GM12801 (cell line): ENCODE measurements around the gene CA6.

Source experiments
- TF ChIP-seq, protein P1 (sequence below): IDR thresholded peaks from one replicate; pipeline ENCODE4 v1.5.1; 2011; ENCODE audit warnings: control low read depth; ENCODE audit not compliant: insufficient read length; ENCODE audit errors: extremely low read depth

CA6 gene

DNA sequence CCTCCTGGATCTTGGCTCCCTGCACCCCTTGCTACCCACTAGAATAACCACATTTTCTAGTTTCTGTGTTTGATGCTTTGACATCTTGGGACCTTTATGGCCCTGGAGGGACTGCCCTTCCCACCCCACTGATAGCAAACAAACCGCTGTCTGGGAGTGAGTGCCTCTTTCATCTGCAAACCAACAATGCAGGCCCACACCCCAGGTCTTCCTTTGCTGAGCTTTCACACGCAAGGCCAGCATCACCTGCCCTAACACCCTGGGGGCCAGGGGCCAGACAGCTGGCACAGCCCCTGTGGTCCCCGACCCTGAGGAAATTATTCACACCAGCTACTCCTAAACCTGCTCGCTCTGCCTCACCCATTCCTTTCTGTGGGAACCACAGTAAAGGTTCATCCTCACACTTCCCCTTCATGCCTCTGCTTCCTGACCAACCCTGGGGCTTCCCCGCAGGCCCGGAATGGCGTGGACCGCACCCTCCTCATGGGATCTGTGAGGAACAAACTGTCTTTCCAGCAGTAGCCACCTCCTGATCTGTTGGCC is 65.2 kb downstream of the CA6 start:
- TF ChIP-seq, protein P1, sequence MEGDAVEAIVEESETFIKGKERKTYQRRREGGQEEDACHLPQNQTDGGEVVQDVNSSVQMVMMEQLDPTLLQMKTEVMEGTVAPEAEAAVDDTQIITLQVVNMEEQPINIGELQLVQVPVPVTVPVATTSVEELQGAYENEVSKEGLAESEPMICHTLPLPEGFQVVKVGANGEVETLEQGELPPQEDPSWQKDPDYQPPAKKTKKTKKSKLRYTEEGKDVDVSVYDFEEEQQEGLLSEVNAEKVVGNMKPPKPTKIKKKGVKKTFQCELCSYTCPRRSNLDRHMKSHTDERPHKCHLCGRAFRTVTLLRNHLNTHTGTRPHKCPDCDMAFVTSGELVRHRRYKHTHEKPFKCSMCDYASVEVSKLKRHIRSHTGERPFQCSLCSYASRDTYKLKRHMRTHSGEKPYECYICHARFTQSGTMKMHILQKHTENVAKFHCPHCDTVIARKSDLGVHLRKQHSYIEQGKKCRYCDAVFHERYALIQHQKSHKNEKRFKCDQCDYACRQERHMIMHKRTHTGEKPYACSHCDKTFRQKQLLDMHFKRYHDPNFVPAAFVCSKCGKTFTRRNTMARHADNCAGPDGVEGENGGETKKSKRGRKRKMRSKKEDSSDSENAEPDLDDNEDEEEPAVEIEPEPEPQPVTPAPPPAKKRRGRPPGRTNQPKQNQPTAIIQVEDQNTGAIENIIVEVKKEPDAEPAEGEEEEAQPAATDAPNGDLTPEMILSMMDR, result no peak

DNA sequence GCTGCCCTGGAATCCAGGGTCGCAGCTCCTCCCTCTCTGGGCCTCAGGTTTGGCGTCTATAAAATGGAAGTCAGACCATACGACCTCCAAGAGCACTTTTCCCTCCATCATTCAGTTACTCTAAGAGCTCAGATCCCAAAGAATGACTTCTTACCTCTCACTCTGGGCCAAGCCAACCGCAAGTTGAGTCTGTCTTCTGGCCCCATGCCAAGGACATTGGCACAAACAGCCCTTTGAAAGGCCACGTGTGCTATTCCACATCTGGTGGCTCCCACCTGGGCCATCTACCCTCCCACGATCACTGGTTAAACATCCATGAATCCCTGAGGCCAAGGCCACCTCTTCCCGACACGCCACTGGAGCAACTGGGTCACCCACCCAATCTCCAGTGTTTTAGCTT is 68.2 kb downstream of the CA6 start:
- TF ChIP-seq, protein P1, result no peak

DNA sequence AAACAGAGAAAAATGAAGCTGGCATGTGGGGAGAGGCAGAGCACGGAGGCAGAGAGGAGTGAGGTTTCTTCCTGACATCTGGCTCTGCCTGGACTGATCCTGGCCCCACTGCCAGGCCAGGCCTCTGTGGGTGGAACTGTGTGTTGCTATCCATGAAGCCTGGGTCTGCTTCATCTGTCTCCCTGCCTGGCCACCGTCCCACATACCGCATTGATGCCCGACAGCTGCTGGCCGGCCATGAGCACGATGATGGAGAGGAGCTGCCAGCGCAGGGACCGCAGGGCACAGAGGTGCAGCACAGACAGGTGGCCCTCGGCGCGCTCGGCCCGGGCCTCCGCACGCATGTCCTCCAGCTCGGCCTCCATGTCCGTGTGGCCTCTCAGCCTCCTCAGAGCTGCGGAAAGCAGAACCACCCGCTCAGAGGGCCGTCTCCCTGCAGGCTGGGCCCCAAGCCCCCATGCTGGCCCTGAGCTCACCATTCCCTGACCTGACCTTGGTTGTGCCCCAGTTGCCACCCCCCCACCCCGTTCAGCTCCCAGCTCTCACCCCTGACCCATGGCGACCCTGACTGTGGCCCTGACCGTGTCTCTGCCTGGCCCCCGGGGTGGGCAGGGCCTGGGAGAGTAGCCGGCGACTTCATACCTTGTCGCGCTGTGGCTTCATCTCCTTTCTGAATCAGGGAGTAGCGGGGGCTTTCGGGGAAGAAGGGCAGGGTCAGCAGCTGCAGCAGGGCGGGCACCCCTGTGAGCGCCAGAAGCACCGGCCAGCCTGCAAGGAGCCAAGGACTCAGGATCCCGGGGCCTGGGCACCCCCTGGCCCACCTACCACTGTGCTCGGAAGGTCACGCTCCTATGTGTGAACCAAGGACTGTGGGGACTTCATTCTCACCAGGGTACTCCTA is 69.1 kb downstream of the CA6 start:
- TF ChIP-seq, protein P1, result no peak

DNA sequence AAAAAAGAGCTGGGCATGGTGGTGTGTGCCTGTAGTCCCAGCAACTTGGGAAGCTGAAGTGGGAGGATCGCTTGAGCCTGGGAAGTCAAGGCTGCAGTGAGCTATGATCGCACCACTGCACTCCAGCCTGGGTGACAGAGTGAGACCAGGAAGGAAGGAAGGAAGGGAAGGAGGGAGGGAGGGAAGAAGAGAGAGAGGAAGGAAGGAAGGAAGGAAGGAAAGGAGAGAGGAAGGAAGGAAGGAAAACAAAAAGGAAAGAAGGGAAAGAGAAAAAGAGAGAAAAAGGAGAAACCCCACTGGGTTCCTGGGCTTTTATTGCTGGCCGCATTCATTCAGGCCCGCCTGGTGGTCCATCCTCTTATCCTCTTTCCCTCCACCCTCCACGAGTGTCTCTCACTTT is 70.8 kb downstream of the CA6 start:
- TF ChIP-seq, protein P1, result no peak

DNA sequence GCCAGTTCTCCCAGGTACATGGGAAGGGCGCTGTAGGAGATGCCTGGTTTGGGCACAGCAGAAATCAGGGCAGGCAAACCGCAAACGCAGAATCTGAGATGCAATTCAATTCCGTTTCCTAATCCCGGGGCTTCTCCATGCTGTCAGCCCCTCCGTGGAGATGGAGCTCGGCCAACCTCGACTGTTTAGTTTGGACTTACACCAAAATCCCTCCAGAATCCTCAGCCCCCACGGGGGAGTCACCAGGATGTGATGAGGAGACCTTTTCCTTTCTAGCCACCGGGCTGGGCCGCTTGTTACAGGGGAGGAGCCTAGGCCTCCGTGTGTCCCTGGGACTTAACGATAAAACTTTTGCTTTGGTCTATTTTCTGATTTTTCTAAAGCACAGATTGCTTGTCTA is 72.7 kb downstream of the CA6 start:
- TF ChIP-seq, protein P1, result no peak

DNA sequence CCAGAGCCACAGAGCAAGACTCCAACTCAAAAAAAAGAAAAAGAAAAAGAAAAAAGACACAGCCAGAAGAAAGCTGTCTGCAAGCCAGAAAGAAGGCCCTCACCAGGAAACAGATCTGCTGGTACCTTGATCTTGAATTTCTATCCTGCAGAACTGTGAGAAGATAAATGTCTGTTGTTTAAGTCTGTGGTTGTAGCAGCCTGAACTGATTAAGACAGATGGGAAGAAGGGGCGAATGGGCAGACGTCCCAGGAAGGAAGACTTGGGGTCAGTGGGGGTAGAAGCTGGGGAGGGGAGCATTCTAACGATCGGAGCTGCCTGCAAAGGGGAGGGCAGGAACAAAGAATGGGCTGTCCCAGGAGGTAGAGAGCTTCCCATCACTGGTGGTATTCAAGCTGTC is 74.2 kb downstream of the CA6 start:
- TF ChIP-seq, protein P1, result no peak

DNA sequence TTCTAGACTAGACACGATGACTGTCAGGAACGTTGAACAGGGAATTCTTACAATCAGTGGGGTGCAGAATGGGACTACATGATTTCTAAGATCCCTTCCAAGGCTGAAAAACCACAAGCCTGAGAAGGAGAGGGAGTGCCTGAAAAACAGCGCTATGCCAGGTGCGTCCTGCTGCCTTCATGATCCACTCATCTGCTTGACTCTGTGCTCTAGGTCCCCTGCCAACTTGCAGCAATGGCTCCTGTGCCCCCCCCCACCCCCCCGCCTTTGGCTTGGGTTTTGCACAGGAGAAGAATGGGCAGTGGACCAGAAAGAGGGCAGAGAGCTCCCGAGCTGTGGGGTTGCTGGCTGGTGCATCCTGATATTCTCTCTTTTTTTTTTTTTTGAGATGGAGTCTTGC is 74.6 kb downstream of the CA6 start:
- TF ChIP-seq, protein P1, result no peak
